ENCODE results near the gene CREB1. TPM values are rescaled to one million over a fixed set of nuclear protein-coding genes. Genes with fewer than 3 reads are reported as not detected.

Gene CREB1
- total and polyA plus RNA-seq, 2 donors (not counting 3 experiments of a cell fraction or from before 2014, with no cell fraction given) = 31.0 to 71.1 TPM

- ChIA-PET CTCF (no interaction called here), POLR2A (no interaction called here)
- Histone ChIP-seq H3K27ac (ENCODE audit: insufficient read depth, low read depth, low read length) (no peak overlapping the region), H3K36me3 (ENCODE audit: control insufficient read depth in 2 of 2, extremely low read depth in 1 of 2, insufficient read depth in 2 of 2, low read length in 2 of 2) (no peaks in the 10 kb centered on the region), H3K9me3 (replicated peaks; ENCODE audit: control insufficient read depth, insufficient read depth, low read length) (no peaks in the 10 kb centered on the region), H3K4me3 (replicated peaks in 1 of 3; ENCODE audit: insufficient read depth in 1 of 3, low read depth in 1 of 3, low read length in 3 of 3) (no peak overlapping the region), H4K20me1 (replicated peaks; ENCODE audit: control insufficient read depth, extremely low read depth, insufficient read depth, low read length) (no peaks in the 10 kb centered on the region), H3K4me2 (ENCODE audit: insufficient read depth, low read length) (no peak overlapping the region), H3K9ac (replicated peaks; ENCODE audit: extremely low read depth, insufficient read depth, low read length) (no peak overlapping the region), H3K27me3 (ENCODE audit: control insufficient read depth in 2 of 2, insufficient read depth in 2 of 2, low read length in 2 of 2) (no peaks in the 10 kb centered on the region), H3K9me1 (replicated peaks; ENCODE audit: control insufficient read depth, extremely low read depth, insufficient read depth, low read length) (no peaks in the 10 kb centered on the region), H2AFZ (ENCODE audit: low read depth, low read length) (no peak overlapping the region), H3K79me2 (ENCODE audit: control insufficient read depth, insufficient read depth, low read length) (no peaks in the 10 kb centered on the region), H3K4me1 (ENCODE audit: control insufficient read depth, extremely low read depth, insufficient read depth, low read length) (peaks cover 3% of the 10 kb centered on the region)
- intact Hi-C loops (cut with micrococcal nuclease) = no loop called here
- no peak for FAIRE-seq
- dilution Hi-C loops (cut with MboI; ENCODE audit: extremely low pct_ligation_motif_present, low sequenced_read_pairs) = no loop called here
- DNase-seq (ENCODE audit: low read depth, low spot score) = peak; percentile 23
- TF ChIP-seq POLR2AphosphoS5 (IDR thresholded peaks at IDR 0.05; ENCODE audit: insufficient read depth, low read depth, low read length) (no peak), POLR2A (IDR thresholded peaks at IDR 0.05; ENCODE audit: low read depth, low read length) (no peak), MAX (IDR thresholded peaks at IDR 0.05; ENCODE audit: insufficient read depth, insufficient read length) (no peak), JUN (IDR thresholded peaks at IDR 0.05; ENCODE audit: borderline replicate concordance, insufficient read depth, insufficient read length, low read depth) (no peak), MYC (IDR thresholded peaks at IDR 0.05; ENCODE audit: low read depth, low read length) (no peak), EZH2 (IDR thresholded peaks at IDR 0.05; ENCODE audit: borderline replicate concordance, low read depth, low read length, severe bottlenecking) (no peak), GATA2 (IDR thresholded peaks at IDR 0.05; ENCODE audit: insufficient read depth, insufficient read length, low read depth, low read length) (no peak), CTCF (IDR thresholded peaks at IDR 0.05; ENCODE audit: extremely low read depth in 1 of 2, insufficient read depth in 1 of 2, low read depth in 1 of 2, low read length in 2 of 2) (no peak), FOS (IDR thresholded peaks at IDR 0.05; ENCODE audit: borderline replicate concordance, insufficient read depth, low read length) (no peak)
- no TSS peak for BruUV-seq (replicated peaks)
Observed at GRCh38 chr2:207499114-207499513, 30.6 kb upstream of the CREB1 start.
